DND-41 (cell line): Measurements from ENCODE around the gene HYI.

ENCODE experiments used
- ATAC-seq: fragments of 200-7000 bp; cut with Tn5 transposase; 3 replicates; pipeline ENCODE4 v1.9.1; 2021; ENCODE audit warnings: low read depth; ENCODE audit not compliant: insufficient read depth
- DNase-seq: peaks from one replicate; pipeline ENCODE4 v3.0.0-alpha.2; 2020
- H2AFZ ChIP-seq: 2 replicates; pipeline ENCODE4 v1.6.0; 2012; ENCODE audit warnings: low read depth, low read length
- H3K27ac ChIP-seq: 2 replicates; pipeline ENCODE4 v1.5.1; 2012; ENCODE audit warnings: low read length, inconsistent platforms
- H3K27me3 ChIP-seq: fragments of 200-600 bp; sonication (generic); 2 replicates; pipeline ENCODE4 v1.6.0; 2012; ENCODE audit warnings: low read length, mild to moderate bottlenecking, inconsistent platforms; ENCODE audit not compliant: insufficient read depth, poor library complexity
- H3K36me3 ChIP-seq: 2 replicates; pipeline ENCODE4 v1.5.1; 2012; ENCODE audit warnings: low read length, inconsistent platforms; ENCODE audit not compliant: insufficient read depth
- H3K4me1 ChIP-seq: 2 replicates; pipeline ENCODE4 v1.5.1; 2012; ENCODE audit warnings: mild to moderate bottlenecking, low read length; ENCODE audit not compliant: insufficient read depth
- H3K4me2 ChIP-seq: 2 replicates; pipeline ENCODE4 v1.6.0; 2012; ENCODE audit warnings: mild to moderate bottlenecking, moderate library complexity, low read length, inconsistent platforms; ENCODE audit not compliant: insufficient read depth
- H3K4me3 ChIP-seq, 2 experiments: fragments of 200-600 bp in 1 of 2; shearing (Covaris generic) in 1 of 2; 2 replicates each; pipeline ENCODE4 v1.5.1; 2012 to 2016; ENCODE audit warnings: inconsistent platforms in 2 of 2, low read length in 2 of 2, mild to moderate bottlenecking in 2 of 2, low read depth in 1 of 2, moderate library complexity in 1 of 2
- H3K79me2 ChIP-seq: 2 replicates; pipeline ENCODE4 v1.6.0; 2012; ENCODE audit warnings: low read length, inconsistent platforms; ENCODE audit not compliant: insufficient read depth
- H3K9ac ChIP-seq: 2 replicates; pipeline ENCODE4 v1.6.0; 2012; ENCODE audit warnings: low read depth, mild to moderate bottlenecking, inconsistent platforms, low read length, moderate library complexity
- H3K9me3 ChIP-seq: 2 replicates; pipeline ENCODE4 v1.5.1; 2012; ENCODE audit warnings: low read length, moderate library complexity, mild to moderate bottlenecking, inconsistent platforms; ENCODE audit not compliant: insufficient read depth, severe bottlenecking
- H4K20me1 ChIP-seq: 2 replicates; pipeline ENCODE4 v1.6.0; 2012; ENCODE audit warnings: low read length; ENCODE audit not compliant: insufficient read depth
- EZH2 ChIP-seq: IDR thresholded peaks from 3 replicates; pipeline ENCODE4 v1.6.1; 2012; ENCODE audit warnings: borderline replicate concordance, low read depth, mild to moderate bottlenecking, moderate library complexity, low read length, inconsistent platforms; ENCODE audit not compliant: severe bottlenecking
- TF ChIP-seq, protein P1 (sequence below): IDR thresholded peaks from 2 replicates; pipeline ENCODE4 v1.5.1; 2012; ENCODE audit warnings: borderline replicate concordance, low read length, moderate library complexity, mild to moderate bottlenecking; ENCODE audit not compliant: poor library complexity, severe bottlenecking; ENCODE audit errors: extremely low read depth

HYI gene

DNA sequence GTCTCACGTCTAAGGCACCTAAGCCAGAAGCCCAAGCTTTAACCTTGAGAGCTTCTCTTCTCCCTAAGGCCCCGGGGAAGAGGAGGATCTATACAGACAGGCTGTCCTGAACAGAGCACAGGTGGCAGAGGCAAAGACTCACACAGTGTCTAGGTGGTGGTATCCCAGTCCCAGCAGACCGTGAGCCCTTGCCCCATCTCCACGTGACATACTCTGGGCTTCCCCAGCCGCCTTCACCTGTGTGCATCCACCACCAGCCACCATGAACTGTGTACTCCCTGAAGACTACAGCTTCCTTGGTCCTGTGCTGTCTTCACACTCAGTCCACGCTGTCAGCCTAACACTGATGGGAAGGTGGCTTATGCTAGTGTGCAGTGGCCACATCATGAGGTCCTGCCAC lies 32.3 kb downstream of the HYI start:
- Histone ChIP-seq H3K27me3 (no peaks in the 10 kb centered on the region), H3K79me2 (no peaks in the 10 kb centered on the region), H3K9me3 (no peaks in the 10 kb centered on the region), H3K36me3 (peaks cover 98% of the 10 kb centered on the region), H3K4me2 (no peak overlapping the region), H3K27ac (no peak overlapping the region), H3K4me3 (no peak overlapping the region), H4K20me1 (peaks cover 11% of the 10 kb centered on the region; the same call in 1 of the 2 replicates), H3K9ac (no peak overlapping the region), H3K4me1 (no peaks in the 10 kb centered on the region), H2AFZ (no peak overlapping the region)
- TF ChIP-seq, protein P1, sequence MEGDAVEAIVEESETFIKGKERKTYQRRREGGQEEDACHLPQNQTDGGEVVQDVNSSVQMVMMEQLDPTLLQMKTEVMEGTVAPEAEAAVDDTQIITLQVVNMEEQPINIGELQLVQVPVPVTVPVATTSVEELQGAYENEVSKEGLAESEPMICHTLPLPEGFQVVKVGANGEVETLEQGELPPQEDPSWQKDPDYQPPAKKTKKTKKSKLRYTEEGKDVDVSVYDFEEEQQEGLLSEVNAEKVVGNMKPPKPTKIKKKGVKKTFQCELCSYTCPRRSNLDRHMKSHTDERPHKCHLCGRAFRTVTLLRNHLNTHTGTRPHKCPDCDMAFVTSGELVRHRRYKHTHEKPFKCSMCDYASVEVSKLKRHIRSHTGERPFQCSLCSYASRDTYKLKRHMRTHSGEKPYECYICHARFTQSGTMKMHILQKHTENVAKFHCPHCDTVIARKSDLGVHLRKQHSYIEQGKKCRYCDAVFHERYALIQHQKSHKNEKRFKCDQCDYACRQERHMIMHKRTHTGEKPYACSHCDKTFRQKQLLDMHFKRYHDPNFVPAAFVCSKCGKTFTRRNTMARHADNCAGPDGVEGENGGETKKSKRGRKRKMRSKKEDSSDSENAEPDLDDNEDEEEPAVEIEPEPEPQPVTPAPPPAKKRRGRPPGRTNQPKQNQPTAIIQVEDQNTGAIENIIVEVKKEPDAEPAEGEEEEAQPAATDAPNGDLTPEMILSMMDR: no peak
- no peak for TF ChIP-seq EZH2
- DNase-seq: no peak
- ATAC-seq: no peak

DNA sequence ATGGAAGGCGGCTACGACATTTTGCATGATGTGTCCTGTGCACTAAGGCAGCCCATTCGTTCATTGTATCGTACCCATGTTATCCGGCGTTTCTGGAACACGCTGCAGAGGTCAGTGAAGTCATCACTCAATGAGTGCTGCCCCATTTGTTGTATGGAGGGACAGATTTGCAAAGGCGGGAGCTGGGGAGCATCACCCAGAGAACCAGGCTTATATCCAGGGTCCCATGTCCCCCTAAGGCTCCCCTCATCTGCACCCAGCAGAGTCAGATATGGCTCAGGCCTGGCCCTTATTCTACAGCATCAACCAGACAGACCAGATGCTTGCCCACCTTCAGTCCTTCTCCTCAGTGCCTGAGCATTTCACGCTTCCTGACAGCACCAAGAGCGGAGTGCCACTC lies 32.9 kb downstream of the HYI start:
- Histone ChIP-seq H3K9me3 (no peaks in the 10 kb centered on the region), H2AFZ (no peak overlapping the region), H3K4me1 (no peaks in the 10 kb centered on the region), H3K9ac (no peak overlapping the region), H3K27ac (no peak overlapping the region), H3K4me3 (no peak overlapping the region), H3K27me3 (no peaks in the 10 kb centered on the region), H3K4me2 (no peak overlapping the region), H4K20me1 (peaks cover 11% of the 10 kb centered on the region; the same call in 1 of the 2 replicates), H3K36me3 (peaks cover 98% of the 10 kb centered on the region), H3K79me2 (no peaks in the 10 kb centered on the region)
- DNase-seq: no peak
- no peak for ATAC-seq
- TF ChIP-seq, protein P1: no peak
- TF ChIP-seq EZH2: no peak

DNA sequence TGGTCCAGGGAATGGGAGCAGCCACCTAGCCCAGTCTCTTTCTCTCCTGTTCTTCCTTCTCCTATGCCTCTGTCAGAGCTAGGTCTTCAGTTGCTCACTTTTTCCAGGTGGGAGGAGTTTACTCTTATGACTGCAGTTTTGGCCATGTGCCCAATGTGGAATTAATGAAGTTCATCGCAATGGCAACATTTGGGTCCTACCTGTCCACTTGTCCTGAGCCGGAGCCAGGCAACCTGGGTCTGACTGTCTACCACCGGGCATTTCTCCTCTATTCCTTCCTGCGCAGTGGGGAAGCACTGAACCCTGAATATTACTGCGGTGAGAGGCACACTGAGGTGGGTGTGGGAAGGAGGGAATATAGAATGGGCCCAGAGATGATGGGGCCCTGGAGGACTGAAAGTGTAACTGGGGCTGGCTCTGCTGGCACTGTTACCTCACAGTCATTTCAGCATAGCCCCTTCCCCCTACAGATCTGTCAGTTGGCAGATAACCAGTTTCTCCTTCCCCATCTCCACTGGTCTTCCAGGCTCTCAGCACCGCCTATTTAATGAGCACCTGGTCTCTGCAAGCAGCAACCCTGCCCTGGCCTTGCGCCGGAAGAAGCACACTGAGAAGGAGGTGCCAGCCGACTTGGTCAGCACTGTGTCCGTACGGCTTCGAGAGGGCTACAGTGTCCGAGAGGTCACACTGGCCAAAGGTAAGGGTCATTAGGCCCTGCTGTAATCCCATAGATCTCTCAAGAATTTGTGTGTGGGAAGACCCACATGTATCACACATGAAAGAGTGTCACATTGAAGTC lies 33.9 kb downstream of the HYI start:
- H3K9ac ChIP-seq: no peak overlapping the region
- H3K36me3 ChIP-seq: peaks cover 98% of the 10 kb centered on the region
- no peak overlapping the region for H3K27ac ChIP-seq
- H3K4me3 ChIP-seq: no peak overlapping the region
- DNase-seq (no peak), ATAC-seq (no peak)
- peaks cover 11% of the 10 kb centered on the region; the same call in 1 of the 2 replicates for H4K20me1 ChIP-seq
- H3K4me1 ChIP-seq: no peaks in the 10 kb centered on the region
- no peaks in the 10 kb centered on the region for H3K79me2 ChIP-seq
- H3K27me3 ChIP-seq: no peaks in the 10 kb centered on the region
- TF ChIP-seq, protein P1: no peak
- no peak for TF ChIP-seq EZH2
- no peaks in the 10 kb centered on the region for H3K9me3 ChIP-seq
- no peak overlapping the region for H3K4me2 ChIP-seq
- H2AFZ ChIP-seq: no peak overlapping the region
